Liver (tissue), 9 donors: ENCODE data around the gene STEEP1. TPM values are rescaled to one million over a fixed set of nuclear protein-coding genes. Genes with fewer than 3 reads are reported as not detected.

ENCODE experiments used
- DNase-seq: peaks from one replicate; pipeline ENCODE4 v3.0.0-alpha.2; 2017; ENCODE audit warnings: low spot score
- H3K27ac ChIP-seq, 2 donors: one replicate each; pipeline ENCODE4 v1.7.0; 2013; ENCODE audit warnings: inconsistent platforms in 2 of 2, low read length in 2 of 2, control low read depth in 1 of 2, low read depth in 1 of 2, mild to moderate bottlenecking in 1 of 2
- H3K27me3 ChIP-seq, 4 donors: one replicate each; pipeline versions ENCODE4 v1.6.1 to v1.7.0; 2013; ENCODE audit warnings: low read length in 3 of 4, inconsistent platforms in 1 of 4, mild to moderate bottlenecking in 1 of 4, moderate library complexity in 1 of 4; ENCODE audit not compliant: control insufficient read depth in 4 of 4, insufficient read depth in 4 of 4
- H3K36me3 ChIP-seq, 4 donors: one replicate each; pipeline versions ENCODE4 v1.6.1 to v1.7.0; 2013; ENCODE audit warnings: low read length in 3 of 4, mild to moderate bottlenecking in 3 of 4, low read depth in 1 of 4, moderate library complexity in 1 of 4; ENCODE audit not compliant: control insufficient read depth in 4 of 4, insufficient read depth in 3 of 4
- H3K4me1 ChIP-seq, 4 donors: one replicate each; pipeline versions ENCODE4 v1.6.1 to v1.7.0; 2013; ENCODE audit warnings: low read length in 3 of 4, mild to moderate bottlenecking in 3 of 4, moderate library complexity in 1 of 4; ENCODE audit not compliant: control insufficient read depth in 4 of 4, insufficient read depth in 4 of 4
- H3K4me3 ChIP-seq, 3 donors: one replicate each; pipeline versions ENCODE4 v1.6.1 to v1.7.0; 2013; ENCODE audit warnings: low read length in 3 of 3, control low read depth in 1 of 3, low read depth in 1 of 3, mild to moderate bottlenecking in 1 of 3
- H3K9ac ChIP-seq, 2 donors: one replicate each; pipeline ENCODE4 v1.7.0; 2013; ENCODE audit warnings: low read length in 2 of 2, mild to moderate bottlenecking in 2 of 2, moderate library complexity in 2 of 2, control low read depth in 1 of 2, low read depth in 1 of 2
- H3K9me3 ChIP-seq, 4 donors: one replicate each; pipeline versions ENCODE4 v1.6.1 to v1.7.0; 2013; ENCODE audit warnings: low read length in 3 of 4; ENCODE audit not compliant: control insufficient read depth in 4 of 4
- ATF3 ChIP-seq: IDR thresholded peaks from 2 replicates; pipeline ENCODE4 v1.6.1; 2016; ENCODE audit warnings: antibody characterized with exemption
- CTCF ChIP-seq: fragments of 150-350 bp; IDR thresholded peaks from 2 replicates; pipeline ENCODE4 v1.5.1; 2017; ENCODE audit warnings: improper control_type of control experiment, low read depth, low read length; ENCODE audit not compliant: missing input control
- EGR1 ChIP-seq, 2 donors: IDR thresholded peaks; 2 replicates each; pipeline ENCODE4 v1.6.1; 2016 to 2018; ENCODE audit warnings: antibody characterized with exemption in 2 of 2, low read depth in 2 of 2
- FOXA1 ChIP-seq: IDR thresholded peaks from 2 replicates; pipeline ENCODE4 v1.6.1; 2016; ENCODE audit warnings: antibody characterized with exemption
- FOXA2 ChIP-seq: IDR thresholded peaks from 2 replicates; pipeline ENCODE4 v1.6.1; 2016; ENCODE audit warnings: antibody characterized with exemption
- GABPA ChIP-seq, 2 donors: IDR thresholded peaks in 1 of 2; conservative IDR thresholded peaks in 1 of 2; 2 replicates each; pipeline ENCODE4 v1.6.1; 2016; ENCODE audit warnings: antibody characterized with exemption in 2 of 2, mild to moderate bottlenecking in 1 of 2, moderate library complexity in 1 of 2
- HNF4A ChIP-seq, 2 donors: conservative IDR thresholded peaks; 2 replicates each; pipeline ENCODE4 v1.6.1; 2016; ENCODE audit warnings: antibody characterized with exemption in 2 of 2, mild to moderate bottlenecking in 2 of 2
- HNF4G ChIP-seq: IDR thresholded peaks from 2 replicates; pipeline ENCODE4 v1.6.1; 2016; ENCODE audit warnings: antibody characterized with exemption
- JUND ChIP-seq, 2 donors: IDR thresholded peaks; 2 replicates each; pipeline ENCODE4 v1.6.1; 2016; ENCODE audit warnings: antibody characterized with exemption in 2 of 2
- NR2F2 ChIP-seq: IDR thresholded peaks from 2 replicates; pipeline ENCODE4 v1.6.1; 2016; ENCODE audit warnings: antibody characterized with exemption
- RAD21 ChIP-seq, 2 donors: IDR thresholded peaks; 2 replicates each; pipeline ENCODE4 v1.6.1; 2016; ENCODE audit warnings: antibody characterized with exemption in 2 of 2, mild to moderate bottlenecking in 2 of 2
- REST ChIP-seq: IDR thresholded peaks from 2 replicates; pipeline ENCODE4 v1.6.1; 2016; ENCODE audit warnings: antibody characterized with exemption, mild to moderate bottlenecking
- SP1 ChIP-seq: IDR thresholded peaks from 2 replicates; pipeline ENCODE4 v1.6.1; 2018; ENCODE audit warnings: antibody characterized with exemption, mild to moderate bottlenecking
- TAF1 ChIP-seq: conservative IDR thresholded peaks from 2 replicates; pipeline ENCODE4 v1.6.1; 2016; ENCODE audit warnings: antibody characterized with exemption, mild to moderate bottlenecking
- YY1 ChIP-seq: IDR thresholded peaks from 2 replicates; pipeline ENCODE4 v1.6.1; 2016; ENCODE audit warnings: antibody characterized with exemption, mild to moderate bottlenecking
- WGBS: extraction: QIAGEN DNeasy Blood & Tissue Kit; methylation state at CpG from one replicate; pipeline ENCODE4 v1.1.7; 2013; 5-methylcytosine and 5-hydroxymethylcytosine counted together
- polyA plus RNA-seq, 2 donors: library from polyadenylated mRNA; stranded (reverse) in 1 of 2; unstranded in 1 of 2; fragments of 200-250 nt in 1 of 2; fragments of >200 nt in 1 of 2; fragmentation: Nextera tagmentation in 1 of 2; extraction: Ambion mirVana in 1 of 2; gene quantifications; one replicate each; pipeline versions ENCODE4 v1.2.1 to v1.2.3, GENCODE V29; 2013 to 2015
- total RNA-seq, 2 donors: library from RNA; depleted of rRNA; stranded (reverse); fragments of >200 nt; gene quantifications; one replicate each; pipeline ENCODE4 v1.2.3, GENCODE V29; 2014
- donor health status: healthy.
- donor health status: healthy.
- donor health status: healthy.
- donor health status: healthy.
- donor health status: healthy.

Gene STEEP1
- total and polyA plus RNA-seq, 4 donors: 4.3 to 14.2 (median 10.2) TPM

- H3K9me3 ChIP-seq: no peaks in the 10 kb centered on the region
- no peaks in the 10 kb centered on the region for H3K36me3 ChIP-seq
- no peak for DNase-seq
- no peaks in the 10 kb centered on the region for H3K27me3 ChIP-seq
- no peak overlapping the region for H3K27ac ChIP-seq
- no peak overlapping the region for H3K9ac ChIP-seq
- TF ChIP-seq EGR1 (IDR thresholded peaks at IDR 0.05; ENCODE audit: low read depth in 2 of 2): no peak
- no peak for TF ChIP-seq YY1
- no peak for TF ChIP-seq HNF4G
- TF ChIP-seq SP1: no peak
- no peak for TF ChIP-seq TAF1
- TF ChIP-seq GABPA (IDR thresholded peaks at IDR 0.05 in 1 of 2, conservative IDR thresholded peaks at IDR 0.05 in 1 of 2): no peak
- no peak overlapping the region for H3K4me3 ChIP-seq
- H3K4me1 ChIP-seq: peaks cover 0 to 13% (median 6%) of the 10 kb centered on the region in 4 donors
- WGBS: 92% methylated on average over 9 of the region's 9 CpGs
Observed at GRCh38 chrX:119602701-119603255, 37.6 kb upstream of the STEEP1 start.

GRCh38 chrX:119589810-119590209 is 24.6 kb upstream of the STEEP1 start:
- no peak overlapping the region for H3K4me3 ChIP-seq
- H3K27ac ChIP-seq: no peak overlapping the region
- TF ChIP-seq ATF3 (no peak), NR2F2 (no peak), GABPA (IDR thresholded peaks at IDR 0.05 in 1 of 2, conservative IDR thresholded peaks at IDR 0.05 in 1 of 2) (no peak), HNF4A (conservative IDR thresholded peaks at IDR 0.05) (no peak), SP1 (no peak), FOXA2 (no peak), YY1 (no peak), CTCF (no peak), RAD21 (IDR thresholded peaks at IDR 0.05) (no peak), REST (no peak), FOXA1 (no peak), HNF4G (no peak), TAF1 (no peak), EGR1 (IDR thresholded peaks at IDR 0.05; ENCODE audit: low read depth in 2 of 2) (no peak), JUND (IDR thresholded peaks at IDR 0.05) (no peak)
- whole genome bisulfite sequencing: 98% methylated on average over 5 of the region's 5 CpGs
- H3K9me3 ChIP-seq: no peaks in the 10 kb centered on the region
- no peaks in the 10 kb centered on the region for H3K27me3 ChIP-seq
- peaks cover 0 to 17% (median 5%) of the 10 kb centered on the region in 4 donors for H3K36me3 ChIP-seq
- no peak overlapping the region for H3K9ac ChIP-seq
- no peaks in the 10 kb centered on the region for H3K4me1 ChIP-seq
- no peak for DNase-seq
